PFSK-1 (cell line): ENCODE measurements around the gene VPS11.
A peak's percentile ranks its signal among the peaks of the same experiment; 100 is the strongest.

ENCODE experiments used
- FOXP2 ChIP-seq: optimal IDR thresholded peaks from 2 replicates; pipeline ENCODE3; 2011; ENCODE audit warnings: borderline replicate concordance, control low read depth, inconsistent platforms; ENCODE audit not compliant: insufficient read depth; ENCODE audit errors: extremely low read length, extremely low read depth
- POLR2AphosphoS5 ChIP-seq: IDR thresholded peaks from 2 replicates; pipeline ENCODE4 v1.6.1; 2012; ENCODE audit warnings: low read depth, mild to moderate bottlenecking, control low read depth, low read length, moderate library complexity
- SIN3A ChIP-seq: IDR thresholded peaks from 2 replicates; pipeline ENCODE4 v1.6.1; 2012; ENCODE audit warnings: mild to moderate bottlenecking, low read length, moderate library complexity, borderline replicate concordance; ENCODE audit not compliant: insufficient read depth
- TAF1 ChIP-seq: IDR thresholded peaks from 2 replicates; pipeline ENCODE4 v1.6.1; 2012; ENCODE audit warnings: low read length, control low read depth, borderline replicate concordance; ENCODE audit not compliant: insufficient read depth
- TF ChIP-seq, protein P1 (sequence below), 2 experiments: IDR thresholded peaks; 2 replicates each; pipeline versions ENCODE4 v1.6.1 to v1.8.0; 2011 to 2012; ENCODE audit warnings: low read depth in 2 of 2, low read length in 2 of 2, control low read depth in 1 of 2, inconsistent platforms in 1 of 2, mild to moderate bottlenecking in 1 of 2, moderate library complexity in 1 of 2; ENCODE audit not compliant: insufficient read depth in 1 of 2

The VPS11 gene

DNA sequence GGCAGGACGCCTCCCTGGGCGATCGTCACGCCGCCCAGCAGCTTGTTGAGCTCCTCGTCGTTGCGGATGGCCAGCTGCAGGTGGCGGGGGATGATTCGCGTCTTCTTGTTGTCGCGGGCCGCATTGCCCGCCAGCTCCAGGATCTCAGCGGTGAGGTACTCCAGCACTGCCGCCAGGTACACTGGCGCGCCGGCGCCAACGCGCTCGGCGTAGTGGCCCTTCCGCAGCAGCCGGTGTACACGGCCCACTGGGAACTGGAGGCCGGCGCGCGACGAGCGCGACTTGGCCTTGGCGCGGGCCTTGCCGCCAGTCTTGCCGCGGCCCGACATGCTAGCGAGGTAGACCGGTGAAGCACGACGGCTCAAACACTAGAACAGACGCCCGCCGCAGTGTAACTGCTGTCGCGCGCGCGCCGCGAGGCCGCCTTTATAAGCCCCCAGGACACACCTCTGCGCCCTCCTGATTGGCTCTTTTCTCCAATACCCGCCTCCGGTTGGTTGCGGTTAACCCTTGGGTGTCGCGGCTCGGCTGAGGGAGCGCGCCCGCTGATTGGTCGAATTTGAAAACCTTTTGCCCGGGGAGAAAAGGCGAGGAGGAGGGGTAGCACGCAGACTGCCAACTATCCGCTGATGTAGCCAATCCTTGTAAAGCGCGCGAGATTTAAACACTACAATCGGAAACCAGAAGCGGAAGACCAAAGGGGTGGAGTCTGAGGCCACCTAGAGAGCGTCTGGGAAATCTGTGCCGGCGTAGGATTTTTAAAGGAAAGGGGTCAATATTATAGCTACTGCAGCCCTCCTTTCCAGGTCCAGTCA is 27.7 kb downstream of the VPS11 start:
- TF ChIP-seq SIN3A: peak; percentile 97; the same call in 1 of the 2 replicates
- peak; percentile 100 for TF ChIP-seq TAF1
- peak; percentile 57 for TF ChIP-seq FOXP2
- TF ChIP-seq, protein P1, sequence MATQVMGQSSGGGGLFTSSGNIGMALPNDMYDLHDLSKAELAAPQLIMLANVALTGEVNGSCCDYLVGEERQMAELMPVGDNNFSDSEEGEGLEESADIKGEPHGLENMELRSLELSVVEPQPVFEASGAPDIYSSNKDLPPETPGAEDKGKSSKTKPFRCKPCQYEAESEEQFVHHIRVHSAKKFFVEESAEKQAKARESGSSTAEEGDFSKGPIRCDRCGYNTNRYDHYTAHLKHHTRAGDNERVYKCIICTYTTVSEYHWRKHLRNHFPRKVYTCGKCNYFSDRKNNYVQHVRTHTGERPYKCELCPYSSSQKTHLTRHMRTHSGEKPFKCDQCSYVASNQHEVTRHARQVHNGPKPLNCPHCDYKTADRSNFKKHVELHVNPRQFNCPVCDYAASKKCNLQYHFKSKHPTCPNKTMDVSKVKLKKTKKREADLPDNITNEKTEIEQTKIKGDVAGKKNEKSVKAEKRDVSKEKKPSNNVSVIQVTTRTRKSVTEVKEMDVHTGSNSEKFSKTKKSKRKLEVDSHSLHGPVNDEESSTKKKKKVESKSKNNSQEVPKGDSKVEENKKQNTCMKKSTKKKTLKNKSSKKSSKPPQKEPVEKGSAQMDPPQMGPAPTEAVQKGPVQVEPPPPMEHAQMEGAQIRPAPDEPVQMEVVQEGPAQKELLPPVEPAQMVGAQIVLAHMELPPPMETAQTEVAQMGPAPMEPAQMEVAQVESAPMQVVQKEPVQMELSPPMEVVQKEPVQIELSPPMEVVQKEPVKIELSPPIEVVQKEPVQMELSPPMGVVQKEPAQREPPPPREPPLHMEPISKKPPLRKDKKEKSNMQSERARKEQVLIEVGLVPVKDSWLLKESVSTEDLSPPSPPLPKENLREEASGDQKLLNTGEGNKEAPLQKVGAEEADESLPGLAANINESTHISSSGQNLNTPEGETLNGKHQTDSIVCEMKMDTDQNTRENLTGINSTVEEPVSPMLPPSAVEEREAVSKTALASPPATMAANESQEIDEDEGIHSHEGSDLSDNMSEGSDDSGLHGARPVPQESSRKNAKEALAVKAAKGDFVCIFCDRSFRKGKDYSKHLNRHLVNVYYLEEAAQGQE (IDR thresholded peaks at IDR 0.05; ENCODE audit: insufficient read depth in 1 of 2, low read depth in 2 of 2, low read length in 2 of 2): peak; percentile 52 to 78; a peak in 3 of 4 replicates
- TF ChIP-seq POLR2AphosphoS5: peak; percentile 100

- no peak for TF ChIP-seq SIN3A
- TF ChIP-seq TAF1: no peak
- TF ChIP-seq POLR2AphosphoS5: no peak
Measured at GRCh38 chr11:119099711-119100110, 32.1 kb downstream of the VPS11 start.

DNA sequence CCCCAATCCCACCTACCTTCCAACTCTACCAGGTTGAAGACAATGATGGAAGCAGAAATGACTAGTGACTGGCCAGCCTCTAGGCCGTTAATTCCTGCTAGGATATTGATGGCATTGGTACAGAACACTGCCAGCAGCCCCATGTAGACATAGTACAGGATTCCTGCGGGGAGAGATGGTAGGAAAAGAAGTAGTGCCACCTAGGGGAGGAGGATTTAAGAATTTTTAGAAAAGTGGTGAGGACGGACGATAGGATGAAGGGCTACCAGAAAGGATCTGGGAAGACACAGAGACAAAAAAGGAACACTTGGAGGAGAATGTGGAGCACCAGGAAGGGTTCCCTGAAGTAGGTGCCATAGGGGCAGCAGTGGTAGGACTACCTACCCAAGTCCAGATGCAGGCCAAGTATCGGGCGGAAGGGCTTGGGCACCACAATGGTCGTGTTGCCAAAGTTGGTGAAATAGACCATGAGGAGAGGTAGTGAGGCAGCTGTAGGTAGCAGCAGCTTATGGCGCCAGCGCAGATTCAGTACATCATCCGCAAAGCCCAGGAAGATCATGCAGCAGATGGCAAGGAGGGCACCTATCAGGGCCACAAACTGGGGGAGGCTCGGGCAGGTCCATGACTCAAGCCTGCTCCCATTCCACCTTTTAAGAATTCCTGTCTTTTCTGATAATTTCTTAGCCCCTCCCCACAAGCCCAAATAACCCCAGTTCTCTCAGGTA is 32.8 kb downstream of the VPS11 start:
- no peak for TF ChIP-seq TAF1
- TF ChIP-seq, protein P1 (IDR thresholded peaks at IDR 0.05; ENCODE audit: insufficient read depth in 1 of 2, low read depth in 2 of 2, low read length in 2 of 2): no peak
- no peak for TF ChIP-seq POLR2AphosphoS5
- no peak for TF ChIP-seq FOXP2

GRCh38 chr11:119100994-119101758 is 33.6 kb downstream of the VPS11 start:
- TF ChIP-seq POLR2AphosphoS5 (no peak), SIN3A (peak; percentile 90; the same call in 1 of the 2 replicates), TAF1 (no peak), FOXP2 (no peak)
- TF ChIP-seq, protein P1 (IDR thresholded peaks at IDR 0.05; ENCODE audit: insufficient read depth in 1 of 2, low read depth in 2 of 2, low read length in 2 of 2): no peak

GRCh38 chr11:119101759-119102423 is 34.3 kb downstream of the VPS11 start, which contains the start of gene DPAGT1:
DPAGT1 (minus strand) TSS chr11:119101853; CDS start chr11:119101655, 198 bp downstream.
- TF ChIP-seq, protein P1 (IDR thresholded peaks at IDR 0.05; ENCODE audit: insufficient read depth in 1 of 2, low read depth in 2 of 2, low read length in 2 of 2): peak in 1 of 2 experiments; percentile 49; a peak in 1 of 4 replicates
- TF ChIP-seq SIN3A: peak; percentile 79; the same call in 1 of the 2 replicates
- peak; percentile 94 for TF ChIP-seq FOXP2
- TF ChIP-seq POLR2AphosphoS5: 0 out of 2 replicates have a peak, but pooled peaks have one; percentile 23
- TF ChIP-seq TAF1: peak; percentile 35; the same call in 1 of the 2 replicates
